ENCODE data around the gene TELO2. TPM values are rescaled to one million over a fixed set of nuclear protein-coding genes. Genes with fewer than 3 reads are reported as not detected.

TELO2 gene
- total RNA-seq, 1 donor from 2014 or later: 74.8 TPM

GRCh38 chr16:1500465-1501150 is 7.4 kb downstream of the TELO2 start:
- Mint-ChIP-seq H3K9me3 (no peaks in the 10 kb centered on the region), H3K27me3 (ENCODE audit: low read depth) (no peaks in the 10 kb centered on the region), H3K4me1 (ENCODE audit: low read depth) (no peaks in the 10 kb centered on the region), H3K36me3 (ENCODE audit: low read depth) (peaks cover 28% of the 10 kb centered on the region), H3K27ac (no peak overlapping the region), H3K4me3 (ENCODE audit: low read depth) (no peak overlapping the region)
- DNase-seq (ENCODE audit: low spot score): no peak
- intact Hi-C loops (cut with micrococcal nuclease): no loop called here

GRCh38 chr16:1501630-1502029 is 8.5 kb downstream of the TELO2 start:
- H3K36me3 Mint-ChIP-seq (ENCODE audit: low read depth): peaks cover 25% of the 10 kb centered on the region
- H3K9me3 Mint-ChIP-seq: no peaks in the 10 kb centered on the region
- no peak overlapping the region for H3K27ac Mint-ChIP-seq
- intact Hi-C loops (cut with micrococcal nuclease): no loop called here
- H3K27me3 Mint-ChIP-seq (ENCODE audit: low read depth): no peaks in the 10 kb centered on the region
- no peaks in the 10 kb centered on the region for H3K4me1 Mint-ChIP-seq (ENCODE audit: low read depth)
- no peak overlapping the region for H3K4me3 Mint-ChIP-seq (ENCODE audit: low read depth)
- no peak for DNase-seq (ENCODE audit: low spot score)

- no peaks in the 10 kb centered on the region for H3K4me1 Mint-ChIP-seq (ENCODE audit: low read depth)
- no peaks in the 10 kb centered on the region for H3K27me3 Mint-ChIP-seq (ENCODE audit: low read depth)
Observed at GRCh38 chr16:1502092-1503004, 9.2 kb downstream of the TELO2 start.

GRCh38 chr16:1503110-1503955 is 10.2 kb downstream of the TELO2 start:
- DNase-seq (ENCODE audit: low spot score): no peak
- peaks cover 19% of the 10 kb centered on the region for H3K36me3 Mint-ChIP-seq (ENCODE audit: low read depth)
- H3K4me3 Mint-ChIP-seq (ENCODE audit: low read depth): no peak overlapping the region
- no peaks in the 10 kb centered on the region for H3K27me3 Mint-ChIP-seq (ENCODE audit: low read depth)
- no peaks in the 10 kb centered on the region for H3K4me1 Mint-ChIP-seq (ENCODE audit: low read depth)
- no peak overlapping the region for H3K27ac Mint-ChIP-seq
- intact Hi-C loops (cut with micrococcal nuclease): no loop called here
- H3K9me3 Mint-ChIP-seq: no peaks in the 10 kb centered on the region

More at GRCh38 chr16:1502092-1503004, 9.2 kb downstream of the TELO2 start:
- Mint-ChIP-seq H3K36me3 (ENCODE audit: low read depth) (peaks cover 23% of the 10 kb centered on the region), H3K9me3 (no peaks in the 10 kb centered on the region), H3K27ac (no peak overlapping the region), H3K4me3 (ENCODE audit: low read depth) (no peak overlapping the region)
- no peak for DNase-seq (ENCODE audit: low spot score)
- intact Hi-C loops (cut with micrococcal nuclease): no loop called here

- H3K9me3 Mint-ChIP-seq: no peaks in the 10 kb centered on the region
- H3K36me3 Mint-ChIP-seq (ENCODE audit: low read depth): peaks cover 19% of the 10 kb centered on the region
- H3K27me3 Mint-ChIP-seq (ENCODE audit: low read depth): no peaks in the 10 kb centered on the region
- no peak overlapping the region for H3K4me3 Mint-ChIP-seq (ENCODE audit: low read depth)
- H3K27ac Mint-ChIP-seq: no peak overlapping the region
- no peak for DNase-seq (ENCODE audit: low spot score)
- H3K4me1 Mint-ChIP-seq (ENCODE audit: low read depth): no peaks in the 10 kb centered on the region
- intact Hi-C loops (cut with micrococcal nuclease): no loop called here
Observed at GRCh38 chr16:1505073-1505844, 12.1 kb downstream of the TELO2 start.

- Mint-ChIP-seq H3K27ac (no peak overlapping the region), H3K4me1 (ENCODE audit: low read depth) (no peaks in the 10 kb centered on the region), H3K9me3 (no peaks in the 10 kb centered on the region), H3K4me3 (ENCODE audit: low read depth) (no peak overlapping the region), H3K27me3 (ENCODE audit: low read depth) (no peaks in the 10 kb centered on the region), H3K36me3 (ENCODE audit: low read depth) (peaks cover 19% of the 10 kb centered on the region)
- no peak for DNase-seq (ENCODE audit: low spot score)
- intact Hi-C loops (cut with micrococcal nuclease): no loop called here
Observed at GRCh38 chr16:1505912-1506311, 12.8 kb downstream of the TELO2 start.

GRCh38 chr16:1506494-1507213 is 13.5 kb downstream of the TELO2 start:
- H3K9me3 Mint-ChIP-seq: no peaks in the 10 kb centered on the region
- no peak overlapping the region for H3K4me3 Mint-ChIP-seq (ENCODE audit: low read depth)
- H3K27me3 Mint-ChIP-seq (ENCODE audit: low read depth): no peaks in the 10 kb centered on the region
- H3K4me1 Mint-ChIP-seq (ENCODE audit: low read depth): no peaks in the 10 kb centered on the region
- peaks cover 20% of the 10 kb centered on the region for H3K36me3 Mint-ChIP-seq (ENCODE audit: low read depth)
- intact Hi-C loops (cut with micrococcal nuclease): no loop called here
- DNase-seq (ENCODE audit: low spot score): no peak
- no peak overlapping the region for H3K27ac Mint-ChIP-seq

- no peaks in the 10 kb centered on the region for H3K27me3 Mint-ChIP-seq (ENCODE audit: low read depth)
- intact Hi-C loops (cut with micrococcal nuclease): no loop called here
- H3K9me3 Mint-ChIP-seq: no peaks in the 10 kb centered on the region
- DNase-seq (ENCODE audit: low spot score): no peak
- no peak overlapping the region for H3K4me3 Mint-ChIP-seq (ENCODE audit: low read depth)
- H3K4me1 Mint-ChIP-seq (ENCODE audit: low read depth): no peaks in the 10 kb centered on the region
- no peak overlapping the region for H3K27ac Mint-ChIP-seq
- H3K36me3 Mint-ChIP-seq (ENCODE audit: low read depth): peaks cover 18% of the 10 kb centered on the region
Observed at GRCh38 chr16:1508494-1509187, 15.5 kb downstream of the TELO2 start.

- DNase-seq (ENCODE audit: low spot score): no peak
- H3K4me1 Mint-ChIP-seq (ENCODE audit: low read depth): no peaks in the 10 kb centered on the region
- intact Hi-C loops (cut with micrococcal nuclease): no loop called here
- H3K27ac Mint-ChIP-seq: no peak overlapping the region
- peaks cover 3% of the 10 kb centered on the region for H3K9me3 Mint-ChIP-seq
- peaks cover 20% of the 10 kb centered on the region for H3K36me3 Mint-ChIP-seq (ENCODE audit: low read depth)
- H3K4me3 Mint-ChIP-seq (ENCODE audit: low read depth): no peak overlapping the region
- H3K27me3 Mint-ChIP-seq (ENCODE audit: low read depth): no peaks in the 10 kb centered on the region
Observed at GRCh38 chr16:1509307-1510221, 16.4 kb downstream of the TELO2 start.

GRCh38 chr16:1510272-1510671 is 17.1 kb downstream of the TELO2 start:
- Mint-ChIP-seq H3K9me3 (peaks cover 8% of the 10 kb centered on the region), H3K4me3 (ENCODE audit: low read depth) (no peak overlapping the region), H3K27ac (no peak overlapping the region), H3K36me3 (ENCODE audit: low read depth) (peaks cover 20% of the 10 kb centered on the region), H3K27me3 (ENCODE audit: low read depth) (no peaks in the 10 kb centered on the region), H3K4me1 (ENCODE audit: low read depth) (no peaks in the 10 kb centered on the region)
- intact Hi-C loops (cut with micrococcal nuclease): no loop called here
- DNase-seq (ENCODE audit: low spot score): no peak

All from activated T-helper 2 cell treated with anti-CD3 and anti-CD28 coated beads, Interferon-gamma antibody, Interleukin-2, Interleukin-4, amounts not matched to agents 10 μg/mL and 5 μg/mL and 100 μg/mL, durations not matched to agents 14 hours and 24 hours and 36 hours (primary cell).